ENCODE data around the gene TMEM164.

The TMEM164 gene

DNA sequence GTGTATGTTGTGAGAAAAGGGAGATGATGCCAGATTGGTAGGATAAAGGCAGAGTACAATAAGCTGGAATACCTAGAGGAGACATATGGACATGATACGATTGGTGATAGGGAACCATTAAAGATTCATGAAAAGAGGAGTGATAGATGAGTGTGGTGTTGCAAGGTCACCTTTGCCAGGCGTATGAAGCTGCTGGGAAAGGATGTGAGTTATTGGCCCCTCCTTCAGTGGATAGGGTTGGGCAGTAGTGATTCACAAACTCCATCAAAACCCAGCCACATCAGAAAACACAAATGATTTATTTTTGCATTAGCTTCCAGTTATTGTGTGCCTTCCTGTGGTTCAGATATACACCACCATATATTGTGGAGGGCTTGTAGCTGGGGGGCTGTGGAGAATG, 34.3 kb downstream of the TMEM164 start:
- Mint-ChIP-seq H3K4me1 (peaks cover 23% of the 10 kb centered on the region), H3K36me3 (ENCODE audit: low read depth) (peaks cover 29% of the 10 kb centered on the region), H3K27me3 (ENCODE audit: low read depth, poor library complexity) (no peaks in the 10 kb centered on the region), H3K9me3 (no peaks in the 10 kb centered on the region), H3K27ac (no peak overlapping the region), H3K4me3 (no peak overlapping the region)
- TF ChIP-seq CTCF (IDR thresholded peaks at IDR 0.05): no peak
- DNase-seq: no peak

DNA sequence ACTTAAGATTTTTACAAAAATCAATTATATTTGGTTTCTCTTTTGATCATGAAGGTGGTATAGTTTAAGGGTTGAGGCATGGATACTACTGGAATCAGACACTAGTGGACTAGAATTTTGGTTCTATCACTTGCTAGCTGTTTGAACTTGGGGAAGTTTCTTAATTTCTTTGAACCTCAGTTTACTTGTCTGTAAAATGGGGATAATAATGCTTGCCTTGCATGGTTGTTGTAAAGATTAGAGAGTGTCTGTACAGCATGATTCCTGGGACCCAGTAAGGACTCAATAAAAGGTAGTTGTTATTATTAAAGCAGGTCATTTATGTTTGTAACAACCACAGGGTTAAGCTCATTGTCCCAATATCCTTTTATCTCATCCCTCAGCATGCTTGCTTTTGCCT, 36.0 kb downstream of the TMEM164 start:
- Mint-ChIP-seq H3K36me3 (ENCODE audit: low read depth) (peaks cover 25% of the 10 kb centered on the region), H3K27me3 (ENCODE audit: low read depth, poor library complexity) (no peaks in the 10 kb centered on the region), H3K4me1 (peaks cover 19% of the 10 kb centered on the region), H3K27ac (no peak overlapping the region), H3K4me3 (no peak overlapping the region), H3K9me3 (no peaks in the 10 kb centered on the region)
- no peak for TF ChIP-seq CTCF (IDR thresholded peaks at IDR 0.05)
- no peak for DNase-seq

GRCh38 chrX:110041980-110042379, 39.1 kb downstream of the TMEM164 start:
- DNase-seq: no peak
- no peaks in the 10 kb centered on the region for H3K9me3 Mint-ChIP-seq
- H3K4me1 Mint-ChIP-seq: peaks cover 31% of the 10 kb centered on the region
- no peaks in the 10 kb centered on the region for H3K27me3 Mint-ChIP-seq (ENCODE audit: low read depth, poor library complexity)
- TF ChIP-seq CTCF (IDR thresholded peaks at IDR 0.05): no peak
- H3K4me3 Mint-ChIP-seq: no peak overlapping the region
- H3K36me3 Mint-ChIP-seq (ENCODE audit: low read depth): peaks cover 9% of the 10 kb centered on the region
- H3K27ac Mint-ChIP-seq: no peak overlapping the region

DNA sequence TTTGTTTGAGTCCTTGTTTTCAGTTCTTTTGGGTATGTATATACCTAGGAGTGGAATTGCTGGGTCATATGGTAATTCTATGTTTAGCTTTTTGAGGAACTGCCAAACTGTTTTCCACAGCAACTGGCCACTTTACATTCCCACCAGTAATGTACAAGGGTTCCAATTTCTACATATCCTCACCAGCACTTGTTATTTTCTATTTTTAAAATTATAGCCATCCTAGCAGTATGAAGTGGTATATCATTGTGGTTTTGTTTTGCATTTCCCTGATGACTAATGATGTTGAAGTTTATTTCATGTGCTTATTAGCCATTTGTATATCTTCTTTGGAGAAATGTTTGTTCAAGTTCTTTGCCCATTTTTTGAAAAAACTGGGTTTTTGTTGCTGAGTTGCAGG, 39.6 kb downstream of the TMEM164 start:
- no peak overlapping the region for H3K4me3 Mint-ChIP-seq
- no peaks in the 10 kb centered on the region for H3K9me3 Mint-ChIP-seq
- no peak for TF ChIP-seq CTCF (IDR thresholded peaks at IDR 0.05)
- peaks cover 31% of the 10 kb centered on the region for H3K4me1 Mint-ChIP-seq
- no peaks in the 10 kb centered on the region for H3K27me3 Mint-ChIP-seq (ENCODE audit: low read depth, poor library complexity)
- peaks cover 8% of the 10 kb centered on the region for H3K36me3 Mint-ChIP-seq (ENCODE audit: low read depth)
- no peak for DNase-seq
- no peak overlapping the region for H3K27ac Mint-ChIP-seq

DNA sequence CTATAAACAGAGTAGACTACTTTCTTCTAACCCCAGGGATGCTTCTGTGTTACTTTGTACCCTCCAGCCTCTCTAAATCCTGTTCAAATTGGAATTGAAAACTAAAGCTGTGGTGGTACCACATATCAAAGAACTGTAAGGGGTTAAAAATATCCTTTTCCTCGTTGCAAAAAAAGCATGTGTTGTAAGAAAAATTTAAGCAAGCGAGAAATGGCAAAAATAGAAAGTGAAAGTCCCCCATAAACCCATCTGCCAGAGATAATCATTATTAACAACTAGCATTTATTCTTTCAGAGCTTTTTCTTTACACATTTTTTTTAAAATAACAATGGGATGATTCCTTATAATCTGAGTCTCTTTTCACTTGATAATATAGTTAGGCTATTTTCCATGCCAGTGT, 40.6 kb downstream of the TMEM164 start:
- Mint-ChIP-seq H3K27ac (no peak overlapping the region), H3K9me3 (no peaks in the 10 kb centered on the region), H3K4me3 (no peak overlapping the region), H3K4me1 (peaks cover 38% of the 10 kb centered on the region), H3K27me3 (ENCODE audit: low read depth, poor library complexity) (no peaks in the 10 kb centered on the region), H3K36me3 (ENCODE audit: low read depth) (peaks cover 3% of the 10 kb centered on the region)
- no peak for DNase-seq
- TF ChIP-seq CTCF (IDR thresholded peaks at IDR 0.05): no peak

DNA sequence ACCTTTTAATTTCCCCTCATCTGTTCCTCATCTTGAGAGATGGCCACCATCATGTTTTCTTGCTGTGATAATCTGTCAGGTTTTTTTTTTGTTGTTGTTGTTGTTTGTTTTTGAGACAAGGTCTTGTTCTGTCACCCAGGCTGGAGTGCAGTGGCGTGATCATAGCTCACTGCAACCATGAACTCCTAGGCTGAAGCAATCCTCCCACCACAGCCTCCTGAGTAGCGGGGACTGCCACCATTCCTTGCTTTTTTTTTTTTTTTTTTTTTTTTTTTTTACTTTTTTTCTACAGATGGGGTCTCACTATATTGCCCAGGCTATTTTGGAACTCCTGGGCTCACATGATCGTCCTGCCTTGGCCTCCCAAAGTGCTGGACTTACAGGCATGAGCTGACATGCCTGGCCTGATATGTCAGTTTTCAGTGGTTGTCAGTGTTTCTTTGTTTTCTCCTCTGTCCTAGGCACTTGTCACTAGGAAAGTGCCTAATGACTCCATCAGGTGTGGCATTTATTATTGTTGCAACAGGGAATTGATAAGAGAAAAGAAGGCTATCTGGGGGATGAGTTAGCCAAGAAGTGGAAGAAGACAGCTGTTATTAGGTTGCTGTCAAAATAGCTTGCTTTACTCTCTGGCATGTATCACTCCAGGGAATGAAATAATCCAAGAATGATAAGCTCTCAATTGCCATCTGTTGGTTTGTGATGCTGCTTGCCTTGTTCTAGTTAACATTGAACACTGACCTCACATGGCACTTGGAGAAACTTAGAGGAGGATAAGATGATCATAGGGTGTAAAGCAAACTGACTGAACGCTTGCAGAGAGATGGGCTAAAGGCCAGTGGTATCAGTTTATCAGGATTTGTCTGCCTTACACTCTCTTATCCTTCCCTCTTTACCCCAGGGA, 41.7 kb downstream of the TMEM164 start:
- Mint-ChIP-seq H3K4me3 (no peak overlapping the region), H3K36me3 (ENCODE audit: low read depth) (peaks cover 4% of the 10 kb centered on the region), H3K27me3 (ENCODE audit: low read depth, poor library complexity) (no peaks in the 10 kb centered on the region), H3K27ac (no peak overlapping the region), H3K9me3 (no peaks in the 10 kb centered on the region), H3K4me1 (peaks cover 35% of the 10 kb centered on the region)
- TF ChIP-seq CTCF (IDR thresholded peaks at IDR 0.05): no peak
- DNase-seq: no peak

All from nephron progenitor cell (in vitro differentiated cells).